Limb (tissue), 2 donors: ENCODE measurements around the gene SYCP2L.
"Not testable (repeated sequence)": the region's sequence is repeated elsewhere in the genome, so short reads cannot be mapped to it uniquely, and the experiment has no call there.

Experiments
- DNase-seq, 2 donors: peaks; one replicate each; pipeline ENCODE4 v3.0.0-alpha.2; 2016; ENCODE audit errors: extremely low spot score in 2 of 2

Gene SYCP2L

DNA sequence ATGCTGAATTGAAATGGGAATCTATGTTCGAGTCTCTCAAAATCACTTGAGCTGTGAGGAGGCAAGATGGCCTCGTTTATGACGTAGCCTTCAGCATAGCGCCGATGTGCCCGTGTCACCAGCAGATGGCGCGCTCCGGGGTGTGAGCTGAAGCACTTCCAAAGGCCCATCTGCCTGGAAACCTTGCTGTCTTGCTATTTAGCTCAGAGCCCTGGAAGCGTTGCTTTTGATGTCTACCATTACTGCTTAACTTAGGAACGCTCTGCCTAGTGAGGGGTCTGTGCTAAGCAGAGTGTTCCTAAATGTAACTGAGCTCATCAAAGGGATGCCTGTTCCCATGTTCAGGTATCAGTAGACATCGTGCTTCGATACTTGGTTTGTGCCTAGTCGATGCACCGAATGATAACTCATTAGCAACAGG is 67.7 kb downstream of the SYCP2L start:
- peak; percentile 51 to 87 for DNase-seq

DNA sequence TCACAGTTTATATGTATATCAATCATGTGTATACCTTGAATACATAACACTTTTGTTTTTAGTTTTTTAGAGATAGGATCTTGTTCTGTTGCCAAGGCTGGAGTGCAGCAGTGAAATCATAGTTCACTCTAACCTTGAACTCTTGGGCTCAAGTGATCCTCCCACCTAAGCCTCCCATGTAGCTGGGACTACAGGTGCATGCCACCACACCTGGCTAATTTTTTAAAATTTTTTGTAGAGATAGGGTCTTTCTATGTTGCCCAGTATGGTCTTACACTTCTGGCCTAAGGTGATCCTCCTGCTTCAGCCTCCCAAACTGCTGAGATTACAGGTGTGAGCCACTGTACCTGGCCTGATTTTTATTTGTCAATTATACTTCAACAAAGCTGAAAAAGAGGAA is 69.9 kb downstream of the SYCP2L start:
- DNase-seq: no peak

DNA sequence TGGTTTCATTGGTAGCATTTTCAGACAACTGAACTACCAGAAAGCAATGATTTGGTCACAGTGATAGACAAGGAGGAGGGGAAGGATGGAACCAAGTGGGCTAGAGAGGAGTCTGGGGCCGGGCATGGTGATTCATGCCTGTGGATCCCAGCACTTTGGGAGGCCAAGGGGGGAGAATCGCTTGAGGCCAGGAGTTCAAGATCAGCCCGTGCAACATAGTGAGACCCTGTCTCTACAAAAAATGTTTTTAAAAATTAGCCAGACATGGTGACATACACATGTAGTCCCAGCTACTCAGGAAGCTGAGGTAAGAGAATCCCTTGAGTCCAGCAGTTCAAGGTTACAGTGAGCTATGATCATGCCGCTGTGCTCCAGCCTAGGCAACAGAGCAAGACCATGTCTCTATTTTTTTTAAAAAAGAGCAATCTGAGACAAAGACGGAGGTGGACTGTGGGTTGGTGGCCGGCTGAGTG is 70.6 kb downstream of the SYCP2L start:
- no peak for DNase-seq

DNA sequence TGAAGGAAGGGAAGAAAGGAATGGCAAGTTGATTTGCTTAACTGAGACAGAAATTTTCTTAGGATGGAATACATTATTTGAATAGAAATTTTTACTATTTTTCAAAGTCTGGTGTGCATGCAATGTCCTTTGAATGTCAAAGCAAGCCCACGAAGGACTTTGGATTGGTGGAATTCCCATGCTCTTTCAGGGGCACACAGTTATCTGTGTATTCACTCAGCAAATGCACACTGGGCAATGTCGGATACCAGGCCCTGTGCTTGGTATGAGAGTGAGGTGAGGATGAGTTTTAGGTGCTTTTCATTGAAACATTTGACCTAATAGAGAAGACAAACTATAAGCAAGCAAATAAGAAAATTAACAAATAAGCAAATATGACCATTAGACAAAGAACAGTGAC is 73.3 kb downstream of the SYCP2L start:
- no peak for DNase-seq

DNA sequence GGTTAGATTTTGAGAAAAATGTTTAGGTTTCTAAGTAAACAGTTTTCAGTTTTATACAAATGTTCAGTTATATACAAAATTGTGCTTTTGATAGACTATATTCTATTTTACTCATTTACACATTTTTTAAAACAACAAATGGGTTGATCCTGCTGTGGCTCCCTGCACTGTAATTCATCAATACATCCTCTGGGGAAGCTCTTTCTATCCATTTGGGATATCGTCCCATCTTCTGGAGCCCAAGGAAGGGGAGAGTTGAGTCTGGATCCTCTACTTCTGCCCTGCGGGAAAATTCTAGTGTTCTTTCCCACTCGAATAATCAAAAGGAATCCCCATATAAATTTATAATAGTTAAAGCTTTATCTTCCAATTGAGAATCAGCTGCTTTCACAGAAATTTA is 75.0 kb downstream of the SYCP2L start:
- no peak for DNase-seq

DNA sequence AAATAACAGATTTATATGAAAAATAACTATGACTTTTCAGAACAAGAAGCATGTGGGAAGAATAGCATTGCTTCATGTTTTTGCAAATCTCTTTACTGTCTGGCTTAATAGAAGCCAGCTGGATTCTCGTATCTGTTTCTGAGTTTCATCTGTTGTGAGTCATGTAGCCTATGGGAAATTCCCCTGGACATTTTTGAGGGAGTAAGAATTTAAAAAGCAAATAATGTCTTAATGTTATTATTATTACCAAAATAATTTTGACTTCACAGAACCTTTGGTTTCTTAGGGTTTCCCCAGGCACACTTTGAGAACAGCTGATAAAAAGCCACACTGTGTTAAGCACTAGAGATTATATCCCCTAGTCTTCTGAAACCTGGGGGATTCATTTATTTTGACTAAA is 75.8 kb downstream of the SYCP2L start:
- peak in 1 of 2 donors; percentile 26 for DNase-seq

DNA sequence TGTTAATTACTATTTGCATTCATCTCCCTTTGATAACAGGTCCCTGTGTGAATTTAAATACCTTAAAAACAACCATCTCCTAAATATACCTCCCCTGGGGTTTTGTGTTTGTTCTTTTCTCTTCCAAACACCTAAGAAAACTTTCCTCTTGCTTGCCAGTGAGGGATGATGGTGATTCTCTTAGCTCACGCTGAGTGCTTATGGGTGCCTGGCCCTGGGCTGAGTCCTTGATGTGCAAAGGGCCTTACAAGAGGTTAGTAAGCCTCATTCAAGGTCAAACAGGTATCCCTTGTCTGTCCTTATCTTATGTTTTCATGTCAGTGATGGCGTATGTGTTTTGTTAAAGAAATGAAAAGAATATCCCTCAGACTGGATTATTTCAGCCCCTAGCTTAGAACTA is 76.3 kb downstream of the SYCP2L start:
- no peak for DNase-seq

DNA sequence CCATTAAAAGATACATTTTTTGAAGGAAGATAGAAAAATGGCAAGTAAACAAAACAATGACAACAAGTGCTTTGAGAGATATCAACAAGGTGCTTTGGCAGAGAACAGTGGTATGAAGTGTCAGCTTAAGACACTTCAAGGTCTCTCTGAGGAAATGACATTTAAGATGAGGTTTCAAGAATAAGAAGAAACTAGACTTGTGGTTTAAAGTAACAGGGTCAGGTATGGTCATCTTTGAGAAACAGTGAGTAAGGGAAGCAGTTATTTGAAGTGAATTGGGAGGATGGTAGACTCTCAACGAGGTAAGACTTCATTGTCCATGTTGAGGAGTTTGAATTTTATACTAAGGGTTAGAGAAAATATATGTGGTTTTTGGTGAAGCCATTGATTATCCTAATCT is 77.8 kb downstream of the SYCP2L start:
- no peak for DNase-seq

DNA sequence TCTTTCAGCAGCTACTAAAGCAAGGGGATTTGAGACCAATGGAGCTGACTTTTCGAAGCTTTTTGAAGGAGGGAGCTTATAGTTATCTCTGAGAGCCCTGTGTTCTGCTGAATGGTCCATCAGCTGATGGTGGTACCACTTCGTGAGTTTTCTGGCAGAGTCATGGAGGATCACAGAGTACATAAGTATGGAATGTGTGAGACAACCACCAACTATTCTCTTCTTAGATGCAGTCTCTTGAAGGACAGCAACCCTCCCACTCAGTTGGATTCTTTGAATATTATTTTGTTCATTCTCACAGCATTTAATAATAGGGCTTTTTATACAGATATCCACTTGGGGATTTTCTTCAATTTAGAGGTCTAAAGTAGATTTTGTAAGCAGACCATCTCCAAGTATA is 81.9 kb downstream of the SYCP2L start:
- no peak for DNase-seq

DNA sequence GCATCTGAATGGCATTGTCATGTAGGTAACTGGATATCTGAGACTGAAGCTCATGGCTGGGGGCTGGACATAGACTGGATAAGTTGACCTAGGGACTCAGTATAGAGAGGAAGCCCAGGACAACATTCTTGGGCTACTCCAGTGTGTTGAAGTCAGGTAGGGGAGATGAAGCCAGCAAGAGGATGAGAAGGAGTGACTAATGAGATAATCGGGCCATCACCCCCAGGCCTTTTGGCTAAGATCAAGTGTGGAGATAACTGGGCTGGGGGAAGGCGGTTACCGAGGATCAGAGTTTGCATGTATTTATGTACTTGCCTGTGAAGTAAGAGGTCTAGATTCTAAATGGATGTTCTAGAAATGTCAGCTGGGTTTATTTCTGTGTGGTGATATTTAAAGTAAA is 83.9 kb downstream of the SYCP2L start:
- DNase-seq: no peak

DNA sequence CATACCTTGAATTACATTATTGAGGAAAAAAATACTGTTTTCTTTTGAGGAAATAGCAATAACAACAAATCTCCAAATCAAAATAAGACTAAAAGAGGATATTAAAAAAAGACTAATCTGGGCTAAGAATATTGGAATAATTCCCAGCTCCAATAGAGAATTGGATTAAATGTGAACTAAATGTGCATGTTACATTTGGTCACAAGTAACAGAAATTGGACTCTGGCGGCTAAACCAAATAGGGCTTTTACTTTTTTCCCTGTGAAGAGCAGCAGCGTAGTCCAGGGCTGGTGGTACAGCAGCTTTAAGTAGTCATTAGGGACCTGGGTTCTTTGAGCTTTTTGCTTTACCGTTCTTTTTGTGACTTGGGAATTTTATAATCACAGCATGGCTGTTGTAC is 85.3 kb downstream of the SYCP2L start:
- DNase-seq: no peak

DNA sequence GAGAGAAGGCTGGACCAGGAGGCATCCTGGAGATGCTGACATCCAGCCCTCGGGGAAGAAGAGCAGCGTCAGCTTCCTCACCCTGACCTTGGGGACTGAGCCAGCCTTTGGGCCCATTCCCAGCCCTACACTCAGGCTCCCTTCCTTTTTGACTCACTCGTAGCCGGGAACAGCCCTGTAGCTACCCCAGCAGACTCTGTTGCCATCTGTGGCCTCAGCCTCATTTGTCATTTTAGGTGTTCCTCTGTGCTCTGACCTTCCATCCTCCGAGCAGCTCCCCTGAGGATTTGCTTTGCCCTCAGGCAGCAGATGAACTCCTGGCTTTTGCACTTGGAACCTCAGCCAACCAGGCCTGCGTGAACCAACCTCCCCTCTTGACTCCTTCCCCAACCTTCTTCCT is 89.7 kb downstream of the SYCP2L start:
- no peak for DNase-seq

DNA sequence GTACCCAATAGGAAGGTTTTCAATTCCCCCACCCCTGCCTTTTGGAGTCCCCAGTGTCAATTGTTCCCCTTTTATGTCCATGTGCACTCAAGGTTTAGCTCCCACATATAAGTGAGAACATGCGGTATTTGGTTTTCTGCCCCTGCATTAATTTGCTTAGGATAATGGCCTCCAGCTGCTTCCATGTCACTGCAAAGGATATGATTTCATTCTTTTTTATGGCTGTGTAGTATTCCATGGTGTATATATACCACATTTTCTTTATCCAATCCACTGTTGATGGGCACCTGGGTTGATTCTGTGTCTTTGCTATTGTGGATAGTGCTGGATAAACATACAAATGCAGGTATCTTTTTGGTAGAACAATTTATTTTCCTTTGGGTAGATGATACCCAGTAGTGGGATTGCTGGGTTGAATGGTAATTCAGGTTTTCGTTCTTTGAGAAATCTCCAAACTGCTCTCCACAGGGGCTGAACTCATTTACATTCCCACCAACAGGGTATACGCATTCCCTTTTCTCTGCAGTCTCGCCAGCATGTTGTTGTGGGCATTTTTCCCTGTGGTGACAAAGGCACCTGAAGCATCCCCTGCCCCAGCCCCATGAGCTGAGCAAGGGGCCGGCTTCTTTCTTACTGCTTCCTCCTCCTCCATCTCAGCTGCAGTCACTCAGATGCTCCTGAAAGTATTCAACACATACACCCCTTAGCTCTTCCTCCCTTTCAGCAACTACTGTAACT is 90.5 kb downstream of the SYCP2L start:
- DNase-seq: no peak

DNA sequence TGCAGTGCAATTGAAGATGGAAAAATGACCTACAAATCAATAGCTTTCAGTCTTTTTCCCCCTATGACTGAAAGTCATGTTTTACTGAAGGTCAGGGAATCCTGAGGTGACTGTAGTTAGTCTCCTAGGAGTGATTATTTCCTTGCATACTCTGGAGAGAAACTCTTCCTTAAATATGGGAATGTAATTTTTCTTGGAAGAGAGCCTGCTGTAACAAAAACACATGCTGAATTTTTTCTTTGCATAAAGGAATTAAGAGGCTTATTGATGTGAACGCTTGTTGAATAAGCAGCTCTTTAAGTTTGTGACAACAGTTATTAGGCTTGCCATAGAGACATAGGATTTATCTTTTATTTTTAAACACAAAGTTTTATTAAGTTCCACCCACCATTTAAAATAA is 92.8 kb downstream of the SYCP2L start:
- no peak for DNase-seq

DNA sequence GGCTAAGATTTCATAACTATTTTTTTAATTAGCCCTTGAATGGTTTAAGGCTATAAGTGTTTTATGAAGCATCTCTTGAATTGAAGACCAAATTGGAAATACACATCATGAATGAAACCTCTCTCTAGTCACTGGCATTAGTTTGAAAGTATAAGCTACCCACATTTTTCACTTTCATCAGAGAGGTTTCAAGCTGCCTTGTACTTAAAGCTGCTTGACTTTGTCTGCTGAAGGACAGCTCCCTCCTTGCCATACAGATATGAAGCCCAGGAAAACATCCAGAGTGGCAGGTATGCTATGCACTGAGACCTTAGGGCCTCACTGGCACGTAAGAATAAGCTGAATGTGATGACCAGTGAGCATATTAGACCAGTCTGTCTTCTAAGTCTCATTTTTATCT is 94.6 kb downstream of the SYCP2L start:
- no peak for DNase-seq

DNA sequence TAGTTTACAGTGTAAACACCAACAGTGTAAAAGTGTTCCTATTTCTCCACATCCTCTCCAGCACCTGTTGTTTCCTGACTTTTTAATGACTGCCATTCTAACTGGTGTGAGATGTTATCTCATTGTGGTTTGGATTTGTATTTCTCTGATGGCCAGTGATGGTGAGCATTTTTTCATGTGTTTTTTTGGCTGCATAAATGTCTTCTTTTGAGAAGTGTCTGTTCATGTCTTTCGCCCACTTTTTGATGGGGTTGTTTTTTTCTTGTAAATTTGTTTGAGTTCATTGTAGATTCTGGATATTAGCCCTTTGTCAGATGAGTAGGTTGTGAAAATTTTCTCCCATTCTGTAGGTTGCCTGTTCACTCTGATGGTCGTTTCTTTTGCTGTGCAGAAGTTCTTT is 98.1 kb downstream of the SYCP2L start:
- DNase-seq: not testable (repeated sequence)

DNA sequence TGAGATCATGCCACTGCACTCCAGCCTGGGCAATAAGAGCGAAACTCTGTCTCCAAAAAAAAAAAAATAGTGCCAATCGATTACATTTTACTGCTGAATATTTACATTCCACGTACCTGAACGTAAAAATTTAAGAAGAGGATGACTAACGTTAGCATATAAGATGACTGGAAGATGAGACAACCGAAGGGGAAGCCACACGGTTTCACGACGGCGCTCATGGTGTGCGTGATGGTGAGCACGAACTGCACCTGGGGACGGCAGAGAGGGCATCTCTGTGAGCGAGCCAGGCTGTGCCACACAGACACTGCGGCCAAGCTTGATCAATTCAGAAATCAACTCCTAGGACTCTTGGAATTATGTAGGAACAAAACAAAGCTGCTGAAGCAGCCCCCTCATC is 102.7 kb downstream of the SYCP2L start:
- DNase-seq: no peak

DNA sequence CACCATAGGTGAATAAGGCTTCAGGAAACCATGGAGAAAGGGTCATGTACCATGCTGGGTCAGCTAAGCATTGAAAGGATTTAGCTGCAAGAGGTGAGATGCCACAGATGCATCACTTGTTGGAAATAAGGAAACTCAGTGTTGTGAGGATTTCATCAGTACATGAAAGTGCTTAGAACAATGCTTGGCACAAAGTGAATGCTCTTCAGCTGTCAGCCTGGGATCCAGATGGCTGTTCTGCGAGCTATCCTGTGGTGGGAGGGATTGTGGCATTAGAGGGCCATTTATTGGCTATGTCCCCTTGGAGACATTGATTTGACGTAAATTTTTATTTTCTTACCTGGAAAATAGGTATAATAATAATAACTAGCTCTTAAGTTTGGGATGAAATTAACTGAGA is 104.3 kb downstream of the SYCP2L start:
- DNase-seq: no peak

DNA sequence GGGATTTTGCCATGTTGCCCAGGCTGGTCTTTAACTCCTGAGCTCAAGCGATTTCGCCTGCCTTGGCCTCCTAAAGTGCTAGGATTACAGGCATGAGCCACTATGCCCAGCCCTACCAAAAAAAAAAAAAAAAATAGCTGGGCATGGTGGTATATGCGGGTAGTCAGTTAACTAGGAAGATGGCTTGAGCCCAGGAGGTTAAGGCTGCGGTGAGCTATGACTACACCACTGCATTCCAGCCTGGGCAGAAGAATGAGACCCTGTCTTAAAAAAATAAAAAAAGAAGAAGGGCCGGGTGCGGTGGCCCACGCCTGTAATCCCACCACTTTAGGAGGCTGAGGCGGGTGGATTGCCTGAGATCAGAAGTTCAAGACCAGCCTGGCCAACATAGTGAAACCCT is 107.0 kb downstream of the SYCP2L start:
- no peak for DNase-seq

DNA sequence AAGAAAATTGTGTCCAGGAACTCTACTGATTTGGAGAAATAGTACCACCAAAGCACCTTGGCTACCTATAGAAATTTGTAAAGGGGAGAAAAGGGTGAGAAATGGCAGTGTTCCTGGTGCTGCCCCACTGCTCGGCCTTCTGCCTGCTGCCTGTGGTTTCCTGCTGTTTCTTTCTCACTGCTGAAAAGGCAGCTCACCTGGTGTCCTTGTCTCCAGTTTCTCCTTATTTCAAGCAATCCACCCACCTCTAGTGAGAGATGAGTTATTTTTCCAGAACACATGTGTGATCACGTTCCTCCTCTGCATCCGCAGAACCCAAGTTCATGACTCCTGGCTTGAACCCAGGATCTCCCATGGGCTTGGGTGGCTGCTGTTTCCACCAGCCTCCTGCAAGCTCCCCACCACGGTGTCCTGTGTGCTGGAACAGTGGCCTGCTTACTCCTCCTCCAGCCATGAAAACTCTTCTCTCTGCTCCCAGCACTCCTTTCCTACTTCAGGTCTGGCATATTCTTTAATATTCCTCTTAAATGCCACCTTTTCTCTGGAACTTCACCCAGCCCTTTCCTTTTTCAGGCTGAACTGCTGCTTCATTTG is 108.4 kb downstream of the SYCP2L start:
- DNase-seq: no peak

DNA sequence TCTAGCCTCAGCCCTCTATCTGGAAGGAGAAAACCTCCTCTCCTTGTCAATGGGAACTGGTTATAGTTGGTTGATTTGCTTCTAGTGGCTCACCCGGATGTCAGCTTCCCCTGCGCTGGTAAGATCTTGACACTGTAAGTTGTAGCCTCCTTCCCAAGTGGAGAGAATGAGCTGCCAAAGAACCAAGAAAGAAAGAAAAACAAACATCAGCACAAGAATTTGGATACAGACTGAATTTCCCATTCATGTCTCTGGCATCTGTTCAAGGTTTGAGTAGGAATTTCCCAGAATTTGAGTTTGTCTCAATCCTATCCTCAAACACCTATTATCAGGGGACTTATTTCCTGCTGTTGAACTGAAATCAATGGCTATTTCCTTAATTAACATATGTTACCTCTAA is 113.1 kb downstream of the SYCP2L start:
- DNase-seq: peak in 1 of 2 donors; percentile 40

DNA sequence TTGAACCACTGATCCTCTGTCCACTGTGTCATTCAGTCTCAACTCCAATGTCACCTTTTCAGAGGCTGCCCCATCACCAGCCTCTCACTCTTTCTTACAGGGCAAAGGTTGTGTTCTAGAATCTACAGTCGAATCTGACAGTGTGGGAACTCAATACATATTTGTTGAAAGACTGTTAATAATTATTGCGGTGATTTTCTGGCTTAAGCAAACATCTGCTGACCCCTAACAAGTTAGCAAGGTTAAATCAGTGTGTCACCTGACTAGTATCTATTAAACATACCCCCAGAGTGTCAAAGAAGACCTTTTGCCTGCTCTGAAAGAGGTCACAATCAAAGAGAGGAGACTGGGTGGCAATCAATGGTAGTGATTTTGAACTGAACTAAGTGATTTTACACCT is 115.3 kb downstream of the SYCP2L start:
- DNase-seq: no peak

DNA sequence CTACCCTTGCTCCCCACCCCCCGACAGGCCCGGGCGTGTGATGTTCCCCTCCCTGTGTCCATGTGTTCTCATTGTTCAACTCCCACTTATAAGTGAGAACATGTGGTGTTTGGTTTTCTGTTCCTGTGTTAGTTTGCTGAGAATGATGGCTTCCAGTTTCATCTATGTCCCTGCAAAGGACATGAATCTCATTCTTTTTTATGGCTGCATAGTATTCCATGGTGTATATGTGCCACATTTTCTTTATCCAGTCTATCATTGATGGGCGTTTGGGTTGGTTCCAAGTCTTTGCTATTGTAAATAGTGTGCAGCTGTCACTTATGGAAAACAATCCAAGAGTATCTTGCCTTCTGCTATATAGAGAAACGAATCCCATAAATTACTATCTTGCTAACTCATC is 116.4 kb downstream of the SYCP2L start:
- not testable (repeated sequence) for DNase-seq
